Skeletal muscle satellite cell (primary cell): Measurements from ENCODE around the gene HIF3A. TPM values are rescaled to one million over a fixed set of nuclear protein-coding genes. Genes with fewer than 3 reads are reported as not detected.
"Not testable (repeated sequence)": the region's sequence is repeated elsewhere in the genome, so short reads cannot be mapped to it uniquely, and the experiment has no call there.

Source experiments
- H3K27me3 ChIP-seq: 2 replicates; pipeline ENCODE4 v1.7.0; 2013; ENCODE audit warnings: low read length; ENCODE audit not compliant: control insufficient read depth, insufficient read depth
- H3K36me3 ChIP-seq: 2 replicates; pipeline ENCODE4 v1.7.0; 2013; ENCODE audit warnings: mild to moderate bottlenecking, control low read depth, low read length; ENCODE audit not compliant: insufficient read depth
- H3K4me1 ChIP-seq: 2 replicates; pipeline ENCODE4 v1.7.0; 2013; ENCODE audit warnings: low read length; ENCODE audit not compliant: control insufficient read depth, insufficient read depth
- H3K4me2 ChIP-seq: 2 replicates; pipeline ENCODE4 v1.7.0; 2013; ENCODE audit warnings: mild to moderate bottlenecking, low read length
- H3K4me3 ChIP-seq: 2 replicates; pipeline ENCODE4 v1.7.0; 2013; ENCODE audit warnings: low read length
- H3K9ac ChIP-seq: 2 replicates; pipeline ENCODE4 v1.7.0; 2013; ENCODE audit warnings: mild to moderate bottlenecking, low read depth, low read length, moderate library complexity
- H3K9me3 ChIP-seq: replicated peaks from 2 replicates; pipeline ENCODE4 v1.7.0; 2013; ENCODE audit warnings: mild to moderate bottlenecking, control low read depth, low read length
- total RNA-seq: library from RNA; depleted of rRNA; stranded (reverse); fragments of >200 nt; gene quantifications from 2 replicates; pipeline ENCODE4 v1.2.3, GENCODE V29; 2012; rRNA removed

Gene HIF3A
- 11.4 and 12.4 TPM in 2 replicates for total RNA-seq

GRCh38 chr19:46296722-46297461 lies at the start of gene HIF3A:
Gene HIF3A (plus strand): TSS chr19:46297042. CDS start chr19:46297077, 35 bp downstream.
- Histone ChIP-seq H3K9ac (no peak within 1 kb of the TSS), H3K4me3 (peak within 1 kb of the TSS; percentile 28), H3K27me3 (no peaks in the 10 kb centered on the region), H3K4me1 (peaks cover 45% of the 10 kb centered on the region), H3K4me2 (peak within 1 kb of the TSS; percentile 81), H3K36me3 (no peaks in the 10 kb centered on the region), H3K9me3 (no peaks in the 10 kb centered on the region)

- Histone ChIP-seq H3K4me2 (no peak overlapping the region), H3K27me3 (peaks cover 77% of the 10 kb centered on the region), H3K9me3 (no peaks in the 10 kb centered on the region), H3K36me3 (no peaks in the 10 kb centered on the region), H3K4me1 (no peaks in the 10 kb centered on the region), H3K4me3 (no peak overlapping the region), H3K9ac (no peak overlapping the region)
Observed at GRCh38 chr19:46250076-46250735, 46.6 kb upstream of the HIF3A start.

- Histone ChIP-seq H3K36me3 (no peaks in the 10 kb centered on the region), H3K27me3 (peaks cover 77% of the 10 kb centered on the region), H3K4me2 (no peak overlapping the region), H3K4me3 (no peak overlapping the region), H3K9me3 (no peaks in the 10 kb centered on the region), H3K9ac (no peak overlapping the region), H3K4me1 (no peaks in the 10 kb centered on the region)
Observed at GRCh38 chr19:46251416-46251815, 45.4 kb upstream of the HIF3A start.

- H3K9ac ChIP-seq = no peak overlapping the region
- no peaks in the 10 kb centered on the region for H3K4me1 ChIP-seq
- peaks cover 76% of the 10 kb centered on the region for H3K27me3 ChIP-seq
- no peak overlapping the region for H3K4me3 ChIP-seq
- H3K36me3 ChIP-seq = no peaks in the 10 kb centered on the region
- no peaks in the 10 kb centered on the region for H3K9me3 ChIP-seq
- no peak overlapping the region for H3K4me2 ChIP-seq
Observed at GRCh38 chr19:46254776-46255175, 42.1 kb upstream of the HIF3A start.

DNA sequence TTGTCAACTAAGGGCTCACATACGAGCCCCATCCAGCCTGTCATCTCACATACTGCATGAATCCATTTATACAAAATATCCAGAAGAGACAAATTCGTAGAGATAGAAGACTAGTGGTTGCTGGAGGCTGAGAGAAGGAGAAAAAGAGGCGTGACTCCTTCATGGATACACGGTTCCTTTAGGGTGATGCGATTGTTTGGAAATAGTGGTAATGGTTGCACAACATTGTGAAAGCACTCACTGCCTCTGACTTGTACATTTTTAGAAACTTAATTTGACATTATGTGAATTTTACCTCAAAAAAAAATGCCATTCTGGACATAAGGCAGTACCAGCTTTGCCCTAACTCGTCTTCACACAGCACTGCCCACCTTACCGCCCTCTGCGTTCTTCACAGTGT lies 40.0 kb upstream of the HIF3A start:
- peaks cover 75% of the 10 kb centered on the region for H3K27me3 ChIP-seq

DNA sequence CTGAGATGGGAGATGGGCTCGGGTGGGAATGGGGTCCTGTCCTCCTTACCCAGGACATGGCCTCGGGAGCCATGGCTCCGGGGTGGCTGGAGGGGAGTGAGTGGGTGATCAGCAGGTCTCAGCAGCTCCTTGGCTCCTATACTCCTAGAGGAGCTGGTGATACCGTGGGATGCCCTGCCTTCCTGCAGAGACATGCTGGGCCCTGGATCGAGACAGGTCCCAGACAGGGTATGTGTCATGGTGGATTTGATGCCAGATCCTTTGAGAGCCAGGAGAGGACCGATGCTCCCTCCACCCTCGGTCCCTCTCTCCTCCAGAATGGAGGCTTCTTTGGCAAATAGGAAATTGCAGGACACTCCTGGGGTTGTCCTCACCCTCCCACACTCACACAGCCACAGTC lies 35.3 kb upstream of the HIF3A start:
- H3K4me3 ChIP-seq, H3K36me3 ChIP-seq, H3K9ac ChIP-seq, H3K4me2 ChIP-seq, H3K9me3 ChIP-seq: not testable (repeated sequence)
- Histone ChIP-seq H3K4me1 (peaks cover 11% of the 10 kb centered on the region), H3K27me3 (peaks cover 72% of the 10 kb centered on the region)

More for the DNA sequence above, 40.0 kb upstream of the HIF3A start:
- Histone ChIP-seq H3K9ac (no peak overlapping the region), H3K4me1 (no peaks in the 10 kb centered on the region), H3K4me2 (no peak overlapping the region), H3K36me3 (no peaks in the 10 kb centered on the region), H3K4me3 (no peak overlapping the region), H3K9me3 (no peaks in the 10 kb centered on the region)

DNA sequence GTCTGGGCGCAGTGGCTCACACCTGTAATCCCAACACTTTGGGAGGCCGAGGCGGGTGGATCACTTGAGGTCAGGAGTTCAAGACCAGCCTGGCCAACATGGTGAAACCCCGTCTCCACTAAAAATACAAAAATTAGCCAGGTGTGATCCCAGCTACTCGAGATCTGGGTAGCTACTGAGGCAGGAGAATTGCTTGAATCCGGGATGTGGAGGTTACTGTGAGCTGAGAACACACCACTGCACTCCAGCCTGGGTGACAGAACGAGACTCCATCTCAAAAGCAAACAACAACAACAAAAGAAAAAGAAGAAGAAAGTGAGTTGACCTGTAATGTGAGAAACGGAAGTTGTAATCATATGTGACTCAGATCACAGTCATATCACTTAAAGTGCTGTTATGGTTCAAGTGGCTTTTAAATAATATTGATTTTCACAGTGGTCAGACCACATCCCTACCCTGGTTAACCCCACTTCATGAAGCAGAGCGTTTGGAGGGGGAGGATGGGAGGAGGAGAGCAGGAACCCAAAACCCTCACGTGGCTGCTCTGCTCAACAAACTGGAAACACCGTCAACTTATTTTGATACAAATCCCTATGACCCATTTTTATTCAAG lies 34.1 kb upstream of the HIF3A start:
- H3K4me1 ChIP-seq = peaks cover 11% of the 10 kb centered on the region
- not testable (repeated sequence) for H3K36me3 ChIP-seq, H3K9ac ChIP-seq, H3K4me3 ChIP-seq, H3K9me3 ChIP-seq, H3K4me2 ChIP-seq
- H3K27me3 ChIP-seq = peaks cover 70% of the 10 kb centered on the region

GRCh38 chr19:46264801-46265200 lies 32.0 kb upstream of the HIF3A start:
- H3K27me3 ChIP-seq = peaks cover 66% of the 10 kb centered on the region

GRCh38 chr19:46265217-46265828 lies 31.5 kb upstream of the HIF3A start:
- H3K9me3 ChIP-seq = no peaks in the 10 kb centered on the region
- H3K27me3 ChIP-seq = peaks cover 68% of the 10 kb centered on the region
- no peak overlapping the region for H3K4me2 ChIP-seq
- no peak overlapping the region for H3K4me3 ChIP-seq
- H3K36me3 ChIP-seq = no peaks in the 10 kb centered on the region
- no peak overlapping the region for H3K9ac ChIP-seq
- H3K4me1 ChIP-seq = peaks cover 11% of the 10 kb centered on the region

More at GRCh38 chr19:46264801-46265200, 32.0 kb upstream of the HIF3A start:
- not testable (repeated sequence) for H3K36me3 ChIP-seq, H3K9me3 ChIP-seq, H3K4me2 ChIP-seq, H3K4me3 ChIP-seq, H3K9ac ChIP-seq
- H3K4me1 ChIP-seq = peaks cover 11% of the 10 kb centered on the region

GRCh38 chr19:46269101-46269500 lies 27.7 kb upstream of the HIF3A start:
- Histone ChIP-seq H3K4me3 (no peak overlapping the region), H3K9ac (no peak overlapping the region), H3K4me1 (peaks cover 14% of the 10 kb centered on the region), H3K27me3 (peaks cover 52% of the 10 kb centered on the region), H3K4me2 (no peak overlapping the region), H3K36me3 (no peaks in the 10 kb centered on the region), H3K9me3 (no peaks in the 10 kb centered on the region)

DNA sequence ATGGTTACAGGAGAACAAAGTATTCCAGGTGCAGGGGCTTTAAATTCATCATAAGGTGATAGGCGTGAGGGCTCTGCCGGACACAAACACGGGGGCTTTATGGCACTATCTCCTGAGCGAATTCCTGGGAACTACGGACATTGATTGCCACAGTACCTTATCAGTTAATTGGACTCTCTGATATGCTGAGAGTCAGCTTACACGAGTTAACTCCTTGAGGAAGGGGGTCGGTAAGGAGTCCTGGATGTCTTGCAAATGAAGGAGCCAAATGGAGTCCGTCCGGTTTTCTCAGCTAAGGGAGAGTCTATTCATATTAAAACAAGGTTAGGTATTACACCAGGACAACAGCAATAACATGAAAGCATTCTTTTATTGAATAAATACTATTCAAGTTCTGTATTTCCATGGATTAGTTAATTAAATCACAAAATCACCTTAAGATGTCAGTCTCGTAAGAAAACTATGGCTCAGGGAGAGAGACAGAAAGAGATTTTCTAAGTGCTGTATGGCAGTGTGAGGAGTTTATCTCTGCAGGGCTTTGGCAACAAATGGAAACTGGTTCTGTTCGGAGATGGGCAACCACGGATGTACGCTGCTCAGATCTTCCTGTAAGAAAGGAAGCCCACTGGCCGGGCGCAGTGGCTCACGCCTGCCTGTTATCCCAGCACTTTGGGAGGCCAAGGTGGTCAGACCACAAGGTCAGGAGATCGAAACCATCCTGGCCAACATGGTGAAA lies 26.2 kb upstream of the HIF3A start:
- peaks cover 43% of the 10 kb centered on the region for H3K27me3 ChIP-seq
- H3K9ac ChIP-seq = no peak overlapping the region

More for the DNA sequence above, 26.2 kb upstream of the HIF3A start:
- H3K4me3 ChIP-seq = no peak overlapping the region
- H3K4me2 ChIP-seq = no peak overlapping the region
- H3K36me3 ChIP-seq = no peaks in the 10 kb centered on the region
- H3K4me1 ChIP-seq = peaks cover 14% of the 10 kb centered on the region
- no peaks in the 10 kb centered on the region for H3K9me3 ChIP-seq
